ENCODE measurements around the gene C19orf18.

- no peak for TF ChIP-seq CTCF (IDR thresholded peaks at IDR 0.05)
- no peak for TF ChIP-seq POLR2A (IDR thresholded peaks at IDR 0.05)
Measured at GRCh38 chr19:58009301-58009665, 34.9 kb upstream of the C19orf18 start.
